MG63 (cell line): ENCODE data around the gene JAZF1. TPM values are rescaled to one million over a fixed set of nuclear protein-coding genes. Genes with fewer than 3 reads are reported as not detected.
"Not testable (repeated sequence)": the region's sequence is repeated elsewhere in the genome, so short reads cannot be mapped to it uniquely, and the experiment has no call there.

Source experiments
- DNase-seq: peaks from one replicate; pipeline ENCODE4 v3.0.0-alpha.2; 2020
- H3K27me3 ChIP-seq: fragments of 250-450 bp; sonication (Bioruptor Pico); 2 replicates; pipeline ENCODE4 v1.5.1; 2020; ENCODE audit warnings: mild to moderate bottlenecking, moderate library complexity
- H3K36me3 ChIP-seq: fragments of 250-450 bp; sonication (Bioruptor Pico); 2 replicates; pipeline ENCODE4 v1.5.1; 2020; ENCODE audit warnings: mild to moderate bottlenecking, moderate library complexity
- H3K4me3 ChIP-seq: fragments of 250-450 bp; sonication (Bioruptor Pico); 2 replicates; pipeline ENCODE4 v1.5.1; 2020; ENCODE audit warnings: mild to moderate bottlenecking, moderate library complexity
- H3K9me3 ChIP-seq: fragments of 250-450 bp; sonication (Bioruptor Pico); 2 replicates; pipeline ENCODE4 v1.5.1; 2020; ENCODE audit warnings: mild to moderate bottlenecking, moderate library complexity
- total RNA-seq: library from RNA; depleted of rRNA; stranded (reverse); fragments of >200 nt; shearing (Covaris generic); gene quantifications from 2 replicates; pipeline ENCODE4 v1.2.3, GENCODE V29; 2014; ENCODE audit warnings: low replicate concordance

The JAZF1 gene
- total RNA-seq, 1 experiment from 2014 or later, result 7.6 TPM

GRCh38 chr7:27914409-27914808, 266.2 kb downstream of the JAZF1 start:
- Histone ChIP-seq H3K9me3 (no peaks in the 10 kb centered on the region), H3K36me3 (no peaks in the 10 kb centered on the region; the same call in 1 of the 2 replicates), H3K27me3 (no peaks in the 10 kb centered on the region), H3K4me3 (no peak overlapping the region)
- no peak for DNase-seq

- DNase-seq, result no peak
- H3K9me3 ChIP-seq, result no peaks in the 10 kb centered on the region
- H3K27me3 ChIP-seq, result no peaks in the 10 kb centered on the region
- no peak overlapping the region for H3K4me3 ChIP-seq
- H3K36me3 ChIP-seq, result no peaks in the 10 kb centered on the region; the same call in 1 of the 2 replicates
Observed at GRCh38 chr7:27912751-27913150, 267.8 kb downstream of the JAZF1 start.

- H3K36me3 ChIP-seq, result no peaks in the 10 kb centered on the region; the same call in 1 of the 2 replicates
- H3K4me3 ChIP-seq, result no peak overlapping the region
- no peak for DNase-seq
- H3K27me3 ChIP-seq, result no peaks in the 10 kb centered on the region
- H3K9me3 ChIP-seq, result no peaks in the 10 kb centered on the region
Observed at GRCh38 chr7:27911920-27912319, 268.7 kb downstream of the JAZF1 start.

- Histone ChIP-seq H3K36me3 (no peaks in the 10 kb centered on the region; the same call in 1 of the 2 replicates), H3K9me3 (no peaks in the 10 kb centered on the region), H3K4me3 (no peak overlapping the region), H3K27me3 (no peaks in the 10 kb centered on the region)
- no peak for DNase-seq
Observed at GRCh38 chr7:27910326-27910725, 270.3 kb downstream of the JAZF1 start.

- Histone ChIP-seq H3K27me3 (no peaks in the 10 kb centered on the region), H3K36me3 (no peaks in the 10 kb centered on the region; the same call in 1 of the 2 replicates), H3K4me3 (no peak overlapping the region), H3K9me3 (no peaks in the 10 kb centered on the region)
- DNase-seq, result no peak
Observed at GRCh38 chr7:27908534-27909165, 271.9 kb downstream of the JAZF1 start.

GRCh38 chr7:27906385-27907091, 274.1 kb downstream of the JAZF1 start:
- H3K4me3 ChIP-seq, result no peak overlapping the region
- no peaks in the 10 kb centered on the region for H3K27me3 ChIP-seq
- no peaks in the 10 kb centered on the region for H3K36me3 ChIP-seq
- H3K9me3 ChIP-seq, result no peaks in the 10 kb centered on the region
- DNase-seq, result no peak

GRCh38 chr7:27905951-27906350, 274.6 kb downstream of the JAZF1 start:
- DNase-seq, result peak; percentile 5
- Histone ChIP-seq H3K4me3 (no peak overlapping the region), H3K36me3 (no peaks in the 10 kb centered on the region), H3K9me3 (no peaks in the 10 kb centered on the region), H3K27me3 (no peaks in the 10 kb centered on the region)

GRCh38 chr7:27901028-27901760, 279.4 kb downstream of the JAZF1 start:
- DNase-seq, result peak; percentile 11
- peak overlapping the region; percentile 42 for H3K4me3 ChIP-seq
- H3K36me3 ChIP-seq, result no peaks in the 10 kb centered on the region
- no peaks in the 10 kb centered on the region for H3K27me3 ChIP-seq
- H3K9me3 ChIP-seq, result no peaks in the 10 kb centered on the region

- peak; percentile 11 for DNase-seq
- no peaks in the 10 kb centered on the region for H3K9me3 ChIP-seq
- no peaks in the 10 kb centered on the region for H3K27me3 ChIP-seq
- H3K36me3 ChIP-seq, result no peaks in the 10 kb centered on the region
- no peak overlapping the region for H3K4me3 ChIP-seq
Observed at GRCh38 chr7:27900006-27900405, 280.6 kb downstream of the JAZF1 start.

GRCh38 chr7:27899601-27900000, 281.0 kb downstream of the JAZF1 start:
- H3K4me3 ChIP-seq, result no peak overlapping the region
- no peaks in the 10 kb centered on the region for H3K27me3 ChIP-seq
- H3K9me3 ChIP-seq, result no peaks in the 10 kb centered on the region
- DNase-seq, result no peak
- no peaks in the 10 kb centered on the region for H3K36me3 ChIP-seq

- Histone ChIP-seq H3K4me3 (no peak overlapping the region), H3K27me3 (no peaks in the 10 kb centered on the region), H3K9me3 (no peaks in the 10 kb centered on the region), H3K36me3 (no peaks in the 10 kb centered on the region)
- no peak for DNase-seq
Observed at GRCh38 chr7:27897441-27897847, 283.2 kb downstream of the JAZF1 start.

GRCh38 chr7:27897001-27897400, 283.6 kb downstream of the JAZF1 start:
- Histone ChIP-seq H3K27me3 (no peaks in the 10 kb centered on the region), H3K4me3 (no peak overlapping the region), H3K9me3 (no peaks in the 10 kb centered on the region), H3K36me3 (no peaks in the 10 kb centered on the region)
- DNase-seq, result no peak

GRCh38 chr7:27895551-27895950, 285.0 kb downstream of the JAZF1 start:
- Histone ChIP-seq H3K4me3 (no peak overlapping the region), H3K27me3 (no peaks in the 10 kb centered on the region), H3K9me3 (no peaks in the 10 kb centered on the region), H3K36me3 (no peaks in the 10 kb centered on the region)
- no peak for DNase-seq

GRCh38 chr7:27890205-27890849, 290.3 kb downstream of the JAZF1 start:
- DNase-seq, result no peak
- Histone ChIP-seq H3K4me3 (no peak overlapping the region), H3K9me3 (no peaks in the 10 kb centered on the region), H3K27me3 (no peaks in the 10 kb centered on the region), H3K36me3 (no peaks in the 10 kb centered on the region)

GRCh38 chr7:27889800-27890199, 290.8 kb downstream of the JAZF1 start:
- Histone ChIP-seq H3K9me3 (no peaks in the 10 kb centered on the region), H3K4me3 (no peak overlapping the region), H3K36me3 (no peaks in the 10 kb centered on the region), H3K27me3 (no peaks in the 10 kb centered on the region)
- no peak for DNase-seq

GRCh38 chr7:27888736-27889135, 291.9 kb downstream of the JAZF1 start:
- no peaks in the 10 kb centered on the region for H3K27me3 ChIP-seq
- H3K9me3 ChIP-seq, result no peaks in the 10 kb centered on the region
- H3K36me3 ChIP-seq, result no peaks in the 10 kb centered on the region
- no peak overlapping the region for H3K4me3 ChIP-seq
- no peak for DNase-seq

GRCh38 chr7:27886710-27887109, 293.9 kb downstream of the JAZF1 start:
- not testable (repeated sequence) for H3K9me3 ChIP-seq, H3K4me3 ChIP-seq, H3K27me3 ChIP-seq, DNase-seq, H3K36me3 ChIP-seq
